NCI-H774 (cell line): ENCODE measurements around the gene CTNNA3.

Experiments used
- DNase-seq: peaks from one replicate; lab custom pipeline; 2025; lab: John Stamatoyannopoulos, UW

Gene CTNNA3

GRCh38 chr10:67011981-67012380, 684.0 kb downstream of the CTNNA3 start:
- DNase-seq = no peak

- DNase-seq = no peak
Observed at GRCh38 chr10:67011480-67011879, 684.5 kb downstream of the CTNNA3 start.

- no peak for DNase-seq
Observed at GRCh38 chr10:67005981-67006380, 690.0 kb downstream of the CTNNA3 start.

- DNase-seq = no peak
Observed at GRCh38 chr10:67004690-67005089, 691.3 kb downstream of the CTNNA3 start.

- DNase-seq = no peak
Observed at GRCh38 chr10:66999762-67000545, 696.0 kb downstream of the CTNNA3 start.

- no peak for DNase-seq
Observed at GRCh38 chr10:66996996-66997395, 699.0 kb downstream of the CTNNA3 start.

GRCh38 chr10:66990143-66990830, 705.7 kb downstream of the CTNNA3 start:
- no peak for DNase-seq

- no peak for DNase-seq
Observed at GRCh38 chr10:66983475-66983818, 712.5 kb downstream of the CTNNA3 start.

GRCh38 chr10:66982792-66983474, 713.1 kb downstream of the CTNNA3 start:
- no peak for DNase-seq

- DNase-seq = no peak
Observed at GRCh38 chr10:66982053-66982420, 714.0 kb downstream of the CTNNA3 start.

GRCh38 chr10:66981361-66982052, 714.5 kb downstream of the CTNNA3 start:
- no peak for DNase-seq

GRCh38 chr10:66980246-66980815, 715.7 kb downstream of the CTNNA3 start:
- no peak for DNase-seq

GRCh38 chr10:66964946-66965345, 731.0 kb downstream of the CTNNA3 start:
- DNase-seq = no peak

GRCh38 chr10:66958466-66958865, 737.5 kb downstream of the CTNNA3 start:
- DNase-seq = no peak

GRCh38 chr10:66951896-66952295, 744.1 kb downstream of the CTNNA3 start:
- no peak for DNase-seq

GRCh38 chr10:66943590-66943989, 752.4 kb downstream of the CTNNA3 start:
- DNase-seq = no peak

- DNase-seq = no peak
Observed at GRCh38 chr10:66942407-66942806, 753.6 kb downstream of the CTNNA3 start.

GRCh38 chr10:66941491-66941890, 754.5 kb downstream of the CTNNA3 start:
- no peak for DNase-seq

GRCh38 chr10:66940965-66941364, 755.0 kb downstream of the CTNNA3 start:
- no peak for DNase-seq

- no peak for DNase-seq
Observed at GRCh38 chr10:66934711-66935110, 761.3 kb downstream of the CTNNA3 start.

GRCh38 chr10:66931949-66932343, 764.0 kb downstream of the CTNNA3 start:
- no peak for DNase-seq

- peak; percentile 43 for DNase-seq
Observed at GRCh38 chr10:66931340-66931948, 764.6 kb downstream of the CTNNA3 start.
